GM21381 (cell line): ENCODE data around the gene CARHSP1.
"Not testable (repeated sequence)": the region's sequence is repeated elsewhere in the genome, so short reads cannot be mapped to it uniquely, and the experiment has no call there.

ENCODE experiments used
- ATAC-seq: cut with Tn5 transposase; IDR thresholded peaks from one replicate; pipeline ENCODE4 v1.9.1; 2021; ENCODE audit warnings: mild to moderate bottlenecking, moderate library complexity; ENCODE audit not compliant: unreplicated experiment

CARHSP1 gene

GRCh38 chr16:8893976-8894690, 25.3 kb upstream of the CARHSP1 start:
- ATAC-seq: no peak

DNA sequence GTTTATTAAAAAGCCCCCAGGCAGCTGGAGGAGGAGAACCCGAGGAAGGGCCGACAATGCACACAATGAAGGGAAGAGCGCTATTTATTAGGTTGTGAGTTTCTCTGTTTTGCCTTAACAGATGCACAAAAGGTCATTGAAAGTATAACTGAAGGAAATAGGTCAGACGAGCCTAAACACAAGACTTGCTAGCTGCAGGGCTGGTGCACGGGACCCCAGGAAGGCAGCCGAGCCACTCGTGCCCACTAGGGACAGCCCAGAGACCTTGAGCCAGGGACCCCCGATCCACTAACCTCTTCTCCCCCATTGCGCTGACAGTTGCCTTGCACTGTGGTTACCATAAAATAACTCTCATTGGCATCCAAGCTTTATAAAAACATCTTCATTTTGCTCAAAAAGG, 24.6 kb upstream of the CARHSP1 start:
- no peak for ATAC-seq

GRCh38 chr16:8892101-8892575, 23.3 kb upstream of the CARHSP1 start:
- peak; percentile 22 for ATAC-seq

DNA sequence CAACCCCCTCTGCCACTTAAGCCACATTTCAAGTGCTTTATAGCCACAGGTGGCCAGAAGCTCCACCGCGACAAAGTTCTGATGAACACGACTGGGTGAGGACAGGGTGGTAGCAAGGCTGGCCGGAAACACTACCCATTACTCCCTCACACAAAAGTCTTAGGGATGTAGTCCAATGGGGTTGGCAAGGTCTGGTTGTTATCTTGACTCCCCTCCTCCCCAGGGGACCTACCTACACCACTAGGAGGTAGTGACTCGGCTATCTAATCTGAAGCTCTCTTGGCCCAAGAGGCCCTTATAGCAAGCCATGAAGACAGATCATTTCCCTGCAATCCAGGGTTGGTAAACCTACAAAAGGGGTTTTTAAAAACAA, 21.7 kb upstream of the CARHSP1 start:
- no peak for ATAC-seq

DNA sequence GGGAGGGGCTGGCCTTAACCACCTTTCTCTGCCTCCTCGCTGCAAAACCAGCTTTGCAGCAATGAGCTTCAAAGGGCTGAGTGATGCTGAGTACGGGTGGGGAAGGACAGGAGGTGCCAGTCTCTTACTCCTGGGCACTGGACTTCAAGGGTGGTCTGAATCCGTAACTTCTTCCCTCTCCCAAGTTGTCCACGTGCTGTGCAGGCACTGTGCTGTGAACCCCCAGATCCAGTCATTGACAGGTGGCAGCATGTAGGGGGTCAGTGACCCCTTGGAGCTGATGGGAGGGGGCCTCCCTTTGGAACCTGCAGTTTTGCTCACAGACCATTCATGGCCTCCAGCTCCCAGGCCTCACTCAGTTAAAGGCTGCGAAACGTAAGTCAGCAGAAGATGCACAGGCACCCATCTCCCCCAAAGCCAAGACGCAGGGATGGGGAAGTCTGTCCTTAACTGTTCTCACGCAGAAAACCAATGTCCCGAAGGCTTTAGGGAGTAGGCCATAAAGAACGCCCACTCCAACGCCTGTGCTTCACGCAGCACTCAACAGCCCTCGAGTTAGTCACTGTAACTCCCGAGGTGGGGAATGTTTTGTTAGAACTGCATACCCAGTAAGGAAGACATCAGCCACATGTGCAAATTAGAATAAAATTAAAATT, 21.2 kb upstream of the CARHSP1 start:
- ATAC-seq: no peak

DNA sequence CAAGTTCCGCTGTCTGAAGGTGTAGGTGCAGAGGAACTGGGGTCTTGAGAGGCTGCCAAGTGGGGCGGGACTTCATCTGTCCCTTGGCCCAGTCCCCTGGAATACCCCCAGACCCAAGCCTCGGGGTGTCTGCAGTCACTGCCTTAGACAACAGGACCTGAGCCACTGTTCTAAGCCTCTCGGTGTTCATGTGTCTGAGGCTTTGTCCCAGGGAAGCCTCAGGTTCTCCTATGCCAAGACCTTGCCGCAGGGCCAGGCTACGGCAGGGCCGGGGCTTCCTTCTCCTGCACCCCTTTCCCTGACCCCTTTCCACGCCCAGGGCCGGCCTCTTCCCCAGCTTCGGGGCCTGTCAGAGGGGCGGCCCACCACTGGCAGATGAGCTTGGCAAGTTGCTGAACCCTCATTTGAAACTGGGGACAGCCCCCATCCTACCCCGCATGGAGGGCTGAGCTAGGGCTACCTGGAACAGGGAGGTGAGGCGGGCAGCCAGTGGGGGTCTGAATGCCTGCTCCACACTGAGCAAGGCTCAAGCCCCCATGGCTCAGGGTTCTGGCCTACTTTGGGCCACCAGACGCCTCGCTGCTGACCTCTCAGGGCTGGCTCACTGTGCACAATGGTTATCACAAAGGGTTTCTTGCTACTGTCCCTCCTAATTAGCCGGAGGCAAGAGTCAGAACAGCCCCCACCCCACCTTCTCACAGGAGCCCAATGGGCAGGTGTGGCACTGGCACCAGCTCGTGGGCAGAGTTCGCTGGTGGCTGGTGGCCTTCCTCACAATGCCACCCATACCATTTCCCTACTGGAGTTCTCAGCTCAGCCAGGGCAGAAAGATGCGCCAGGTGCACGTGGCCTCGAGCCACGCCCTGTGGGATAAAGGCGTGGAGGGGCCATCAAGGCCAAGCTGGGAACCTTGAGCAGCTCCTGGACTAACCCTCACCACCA, 20.4 kb upstream of the CARHSP1 start:
- no peak for ATAC-seq

DNA sequence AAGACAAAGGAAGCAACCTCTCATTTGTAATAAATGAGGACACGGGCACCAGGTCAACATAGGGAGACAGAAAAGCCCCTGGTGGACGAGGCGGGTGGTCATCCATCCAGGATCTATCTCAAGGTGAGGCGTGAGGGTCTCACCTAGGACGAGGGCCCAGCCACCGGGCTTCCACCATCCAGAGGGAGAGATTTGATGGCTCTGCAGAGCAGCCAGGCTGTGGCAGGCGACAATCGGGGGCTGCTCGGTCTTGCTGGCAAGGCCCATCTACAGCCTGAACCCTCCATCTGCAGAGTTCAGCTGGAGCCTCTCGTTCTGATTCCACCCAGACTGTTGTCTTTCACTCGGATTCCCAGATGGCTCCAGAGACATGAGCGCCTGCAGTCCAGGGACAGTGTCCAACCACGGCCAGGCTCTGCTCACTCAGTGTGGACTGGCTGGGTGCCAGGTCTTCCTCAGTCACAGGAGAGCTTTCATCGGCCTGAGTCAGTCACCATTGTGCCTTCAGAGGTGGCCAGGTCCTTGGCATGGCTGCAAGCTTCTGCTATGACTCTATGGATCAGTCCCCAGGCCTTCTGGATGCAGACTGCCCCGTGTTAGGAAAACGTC, 19.2 kb upstream of the CARHSP1 start:
- ATAC-seq: no peak

GRCh38 chr16:8887431-8887765, 18.6 kb upstream of the CARHSP1 start:
- ATAC-seq: no peak

DNA sequence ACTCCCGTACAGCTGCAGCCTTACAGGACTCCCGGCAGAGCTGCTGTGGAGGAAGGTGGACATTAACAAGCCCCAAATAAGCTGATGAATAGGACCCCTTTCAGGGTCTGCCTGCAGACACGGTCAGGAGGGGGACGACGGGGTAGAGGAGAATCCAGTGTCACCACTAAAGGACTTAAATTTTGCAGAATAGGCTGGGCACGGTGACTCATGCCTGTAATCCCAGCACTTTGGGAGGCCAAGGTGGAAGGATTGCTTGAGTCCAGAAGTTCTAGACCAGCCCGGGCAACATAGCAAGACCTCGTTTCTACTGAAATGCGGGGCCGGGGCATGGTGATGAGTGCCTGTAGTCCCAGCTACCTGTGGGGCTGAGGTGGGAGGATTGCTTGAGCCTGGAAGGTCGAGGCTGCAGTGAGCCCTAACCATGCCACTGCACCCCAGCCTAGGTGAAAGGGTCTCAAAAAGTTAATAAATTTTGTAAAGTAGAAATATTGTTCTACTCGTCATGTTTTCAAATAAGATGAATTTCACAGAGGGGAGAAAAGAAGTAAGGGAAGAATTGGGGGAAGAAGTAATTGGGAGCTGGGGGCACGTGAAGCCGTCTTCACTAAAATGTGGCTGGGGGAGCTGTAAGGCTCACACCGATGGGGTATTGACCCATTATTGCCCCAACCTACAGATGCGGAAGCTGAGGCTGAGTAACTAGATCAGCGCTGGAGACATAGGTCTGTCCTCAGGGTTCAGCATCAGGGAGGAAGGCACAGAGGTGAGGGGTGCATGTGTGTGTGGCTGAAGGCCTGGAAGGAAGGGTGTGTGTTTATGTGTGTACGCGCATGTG, 18.0 kb upstream of the CARHSP1 start:
- ATAC-seq: no peak

- no peak for ATAC-seq
These were observed 17.1 kb upstream of the CARHSP1 start for GRCh38 chr16:8885674-8886592.

GRCh38 chr16:8882725-8883377, 14.0 kb upstream of the CARHSP1 start:
- ATAC-seq: no peak

DNA sequence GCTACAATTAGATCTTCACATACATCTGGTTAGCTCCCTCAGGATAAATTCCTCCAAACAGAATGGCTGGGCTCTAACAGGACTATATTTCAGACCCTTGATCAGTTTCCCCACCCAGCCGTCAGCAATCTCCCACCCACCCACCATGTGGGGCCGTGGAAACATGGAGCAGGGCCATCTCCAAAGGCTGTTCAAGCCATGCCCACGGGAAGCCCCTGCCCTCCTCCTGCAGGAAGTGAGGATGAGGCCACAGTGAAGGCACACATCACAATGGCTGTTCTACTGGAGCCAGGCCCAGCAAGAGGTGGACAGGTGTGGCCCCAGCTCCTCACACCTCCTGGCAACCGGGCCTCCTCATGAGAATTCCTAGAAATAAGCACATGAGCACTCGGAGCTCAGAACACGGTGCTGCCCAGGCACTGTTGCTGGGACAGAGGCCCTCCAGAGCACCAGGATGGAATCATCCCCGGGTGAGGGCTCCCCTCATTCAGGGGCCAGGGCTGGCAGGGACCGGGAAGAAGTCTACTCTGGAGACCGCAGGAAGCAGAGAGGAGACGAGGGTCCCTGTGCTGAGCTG, 13.3 kb upstream of the CARHSP1 start, which contains the start of gene LITAFD:
TSS of gene LITAFD (plus strand) at position 311 of the 577 bp plus-strand sequence. CDS start 2,005 bp downstream, outside the sequence.
- ATAC-seq: no peak

DNA sequence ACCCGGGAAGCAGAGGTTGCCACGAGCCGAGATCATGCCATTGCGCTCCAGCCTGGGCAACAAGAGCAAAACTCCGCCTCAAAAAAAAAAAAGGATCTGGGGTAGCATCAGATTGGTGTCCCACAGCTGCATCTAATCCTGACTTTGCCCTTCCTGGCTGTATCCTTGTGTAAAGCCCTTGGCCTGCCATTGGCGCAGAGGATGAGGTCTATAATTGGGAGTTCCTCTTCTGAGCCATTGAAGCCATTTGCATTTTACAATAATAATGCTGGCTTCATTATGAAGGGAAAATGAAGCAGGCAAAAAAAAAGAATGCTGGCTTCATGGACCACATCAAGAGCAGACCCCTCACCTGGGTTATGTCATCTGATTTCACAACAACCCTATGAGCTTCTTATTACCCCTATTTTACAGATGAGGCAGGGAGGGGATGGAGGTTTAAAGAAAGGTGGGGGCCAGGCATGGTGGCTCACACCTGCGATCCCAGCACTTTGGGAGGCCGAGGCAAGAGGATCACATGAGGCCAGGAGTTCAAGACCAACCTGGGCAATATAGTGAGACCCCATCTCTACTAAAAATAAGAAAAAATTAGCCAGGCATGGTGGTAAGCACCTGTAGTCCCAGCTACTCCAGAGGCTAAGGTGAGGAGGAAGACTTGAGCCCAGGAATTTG, 12.2 kb upstream of the CARHSP1 start:
- ATAC-seq: no peak

DNA sequence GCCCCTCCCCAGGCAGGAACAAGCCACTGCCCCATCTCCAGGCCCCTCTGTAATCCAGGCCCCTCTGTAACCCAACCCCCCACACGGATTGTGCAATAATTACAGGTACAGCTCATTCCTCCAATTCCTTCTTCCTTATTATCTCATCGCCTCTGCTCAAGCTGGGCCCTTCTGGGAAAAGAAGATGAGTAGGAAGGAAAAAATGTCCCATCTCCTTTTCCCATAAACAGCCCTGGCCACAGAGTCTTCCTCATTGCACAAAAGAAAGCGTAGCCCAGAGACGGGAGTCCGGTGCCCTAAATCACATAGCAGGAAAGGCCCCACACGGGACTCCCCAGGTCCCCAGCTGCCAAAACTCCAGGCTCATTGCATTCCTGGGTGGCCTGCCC, 9.7 kb upstream of the CARHSP1 start:
- no peak for ATAC-seq

DNA sequence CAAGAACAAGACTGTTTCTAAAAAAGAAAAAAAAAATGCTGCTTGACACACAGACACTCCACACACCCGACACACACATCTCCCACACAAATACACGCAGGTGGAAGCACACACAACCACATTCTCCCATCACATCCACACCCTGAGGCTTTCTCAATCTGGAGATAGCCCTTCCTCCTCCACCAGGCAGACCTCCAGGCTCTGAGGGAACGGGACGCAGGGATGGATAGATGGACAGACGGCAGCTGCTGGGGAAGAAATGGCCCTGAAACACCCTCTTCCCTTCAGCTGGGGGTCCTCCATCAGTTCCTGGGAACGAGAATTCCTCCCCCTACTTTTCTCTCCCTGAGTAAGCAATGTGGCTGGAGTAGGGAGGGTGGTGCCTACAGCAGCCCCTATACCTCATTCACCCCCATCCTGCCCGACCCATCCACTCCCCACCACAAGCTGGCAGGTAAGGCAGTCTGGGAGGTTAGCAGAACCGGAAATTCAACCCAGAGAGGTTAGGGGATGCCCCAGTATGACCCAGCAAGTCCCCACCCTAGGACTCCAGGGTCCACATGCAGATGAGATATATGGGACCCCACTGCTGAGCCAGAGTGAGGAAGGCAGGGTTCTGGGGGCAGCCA, 9.2 kb upstream of the CARHSP1 start:
- ATAC-seq: no peak

DNA sequence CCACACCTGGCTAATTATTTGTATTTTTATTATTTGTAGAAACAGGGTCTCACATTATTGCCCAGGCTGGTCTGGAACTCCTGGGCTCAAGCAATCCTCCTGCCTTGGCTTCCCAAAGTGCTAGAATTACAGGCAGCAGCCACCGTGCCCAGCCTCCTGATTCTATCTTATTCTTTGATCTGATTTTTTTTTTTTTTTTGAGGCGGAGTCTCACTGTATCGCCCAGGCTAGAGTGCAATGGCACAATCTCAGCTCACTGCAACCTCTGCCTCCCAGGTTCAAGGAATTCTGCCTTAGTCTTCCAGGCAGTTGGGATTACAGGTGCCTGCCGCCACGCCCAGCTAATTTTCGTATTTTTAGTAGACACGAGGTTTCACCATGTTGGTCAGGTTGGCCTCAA, 6.5 kb upstream of the CARHSP1 start:
- not testable (repeated sequence) for ATAC-seq

GRCh38 chr16:8874388-8874787, 5.6 kb upstream of the CARHSP1 start:
- ATAC-seq: no peak
